Measurements from ENCODE around the gene EN1.

EN1 gene

GRCh38 chr2:118810766-118811165, 36.7 kb downstream of the EN1 start:
- in situ Hi-C loops (cut with MboI; ENCODE audit: low sequenced_read_pairs, unreplicated experiment) = no loop called here
- no peak for TF ChIP-seq CTCF (IDR thresholded peaks at IDR 0.05; ENCODE audit: borderline replicate concordance, control extremely low read depth, extremely low read depth, insufficient read depth, missing control alignments)
- no peak for DNase-seq (ENCODE audit: low spot score)

GRCh38 chr2:118808429-118808809, 39.0 kb downstream of the EN1 start:
- TF ChIP-seq CTCF (IDR thresholded peaks at IDR 0.05; ENCODE audit: borderline replicate concordance, control extremely low read depth, extremely low read depth, insufficient read depth, missing control alignments) = no peak
- in situ Hi-C loops (cut with MboI; ENCODE audit: low sequenced_read_pairs, unreplicated experiment) = no loop called here
- no peak for DNase-seq (ENCODE audit: low spot score)

GRCh38 chr2:118807668-118808428, 39.6 kb downstream of the EN1 start:
- in situ Hi-C loops (cut with MboI; ENCODE audit: low sequenced_read_pairs, unreplicated experiment) = no loop called here
- TF ChIP-seq CTCF (IDR thresholded peaks at IDR 0.05; ENCODE audit: borderline replicate concordance, control extremely low read depth, extremely low read depth, insufficient read depth, missing control alignments) = no peak
- DNase-seq (ENCODE audit: low spot score) = no peak

GRCh38 chr2:118806797-118807667, 40.4 kb downstream of the EN1 start:
- TF ChIP-seq CTCF (IDR thresholded peaks at IDR 0.05; ENCODE audit: borderline replicate concordance, control extremely low read depth, extremely low read depth, insufficient read depth, missing control alignments) = no peak
- in situ Hi-C loops (cut with MboI; ENCODE audit: low sequenced_read_pairs, unreplicated experiment) = no loop called here
- DNase-seq (ENCODE audit: low spot score) = no peak

GRCh38 chr2:118805064-118805690, 42.3 kb downstream of the EN1 start:
- DNase-seq (ENCODE audit: low spot score) = no peak
- no peak for TF ChIP-seq CTCF (IDR thresholded peaks at IDR 0.05; ENCODE audit: borderline replicate concordance, control extremely low read depth, extremely low read depth, insufficient read depth, missing control alignments)
- in situ Hi-C loops (cut with MboI; ENCODE audit: low sequenced_read_pairs, unreplicated experiment) = no loop called here

- TF ChIP-seq CTCF (IDR thresholded peaks at IDR 0.05; ENCODE audit: borderline replicate concordance, control extremely low read depth, extremely low read depth, insufficient read depth, missing control alignments) = no peak
- DNase-seq (ENCODE audit: low spot score) = no peak
- in situ Hi-C loops (cut with MboI; ENCODE audit: low sequenced_read_pairs, unreplicated experiment) = no loop called here
Measured at GRCh38 chr2:118803012-118803411, 44.4 kb downstream of the EN1 start.
